ENCODE results near the gene RND1.

DNA sequence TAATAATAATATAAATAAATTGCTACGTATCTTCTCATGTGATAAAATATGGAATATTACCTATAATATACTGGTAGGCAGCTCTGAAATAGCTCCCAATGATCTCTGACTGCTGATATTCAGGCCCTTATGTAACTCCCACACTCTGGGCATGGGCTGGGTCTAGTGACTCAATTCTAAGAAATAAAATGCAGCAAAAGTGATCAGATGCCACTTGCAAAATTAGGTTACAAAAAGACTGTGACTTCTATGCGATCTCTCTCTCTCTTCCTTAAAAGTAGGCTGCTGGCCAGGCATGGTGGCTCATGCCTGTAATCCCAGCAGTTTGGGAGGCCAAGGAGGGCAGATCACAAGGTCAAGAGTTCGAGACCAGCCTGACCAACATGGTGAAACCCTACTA is 57.7 kb downstream of the RND1 start:
- TF ChIP-seq, protein P1, sequence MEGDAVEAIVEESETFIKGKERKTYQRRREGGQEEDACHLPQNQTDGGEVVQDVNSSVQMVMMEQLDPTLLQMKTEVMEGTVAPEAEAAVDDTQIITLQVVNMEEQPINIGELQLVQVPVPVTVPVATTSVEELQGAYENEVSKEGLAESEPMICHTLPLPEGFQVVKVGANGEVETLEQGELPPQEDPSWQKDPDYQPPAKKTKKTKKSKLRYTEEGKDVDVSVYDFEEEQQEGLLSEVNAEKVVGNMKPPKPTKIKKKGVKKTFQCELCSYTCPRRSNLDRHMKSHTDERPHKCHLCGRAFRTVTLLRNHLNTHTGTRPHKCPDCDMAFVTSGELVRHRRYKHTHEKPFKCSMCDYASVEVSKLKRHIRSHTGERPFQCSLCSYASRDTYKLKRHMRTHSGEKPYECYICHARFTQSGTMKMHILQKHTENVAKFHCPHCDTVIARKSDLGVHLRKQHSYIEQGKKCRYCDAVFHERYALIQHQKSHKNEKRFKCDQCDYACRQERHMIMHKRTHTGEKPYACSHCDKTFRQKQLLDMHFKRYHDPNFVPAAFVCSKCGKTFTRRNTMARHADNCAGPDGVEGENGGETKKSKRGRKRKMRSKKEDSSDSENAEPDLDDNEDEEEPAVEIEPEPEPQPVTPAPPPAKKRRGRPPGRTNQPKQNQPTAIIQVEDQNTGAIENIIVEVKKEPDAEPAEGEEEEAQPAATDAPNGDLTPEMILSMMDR (IDR thresholded peaks at IDR 0.05; ENCODE audit: low read depth, low read length): no peak
- TF ChIP-seq, protein P2, sequence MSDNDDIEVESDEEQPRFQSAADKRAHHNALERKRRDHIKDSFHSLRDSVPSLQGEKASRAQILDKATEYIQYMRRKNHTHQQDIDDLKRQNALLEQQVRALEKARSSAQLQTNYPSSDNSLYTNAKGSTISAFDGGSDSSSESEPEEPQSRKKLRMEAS (IDR thresholded peaks at IDR 0.05; ENCODE audit: low read depth, low read length): no peak
- no peak for TF ChIP-seq POLR2A (IDR thresholded peaks at IDR 0.05; ENCODE audit: extremely low read depth, insufficient read length)

Measured in NB4 (cell line).